OCI-LY1 (cell line): ENCODE data around the gene LYPD6.

Experiments used
- H2AFZ ChIP-seq: fragments of 200-600 bp; sonication (generic), shearing (Covaris generic); 2 replicates; pipeline ENCODE4 v1.6.0; 2014; ENCODE audit warnings: antibody characterized with exemption, mild to moderate bottlenecking, low read length
- H3F3A ChIP-seq: fragments of 200-600 bp; sonication (generic), shearing (Covaris generic); 2 replicates; pipeline ENCODE4 v1.6.0; 2014; ENCODE audit warnings: mild to moderate bottlenecking, antibody characterized with exemption, low read length, moderate library complexity; ENCODE audit not compliant: insufficient read depth
- H3K27ac ChIP-seq: fragments of 200-600 bp; sonication (generic); 2 replicates; pipeline ENCODE4 v1.5.1; 2014; ENCODE audit warnings: low read length, mixed run types, mild to moderate bottlenecking, low read depth; ENCODE audit not compliant: poor library complexity, severe bottlenecking
- H3K27me3 ChIP-seq: fragments of 200-600 bp; sonication (generic); 2 replicates; pipeline ENCODE4 v1.6.0; 2014; ENCODE audit warnings: antibody characterized with exemption, mild to moderate bottlenecking, low read length, moderate library complexity; ENCODE audit not compliant: insufficient read depth
- H3K36me3 ChIP-seq: fragments of 200-600 bp; sonication (generic); 2 replicates; pipeline ENCODE4 v1.6.1; 2014; ENCODE audit warnings: mild to moderate bottlenecking, antibody characterized with exemption, low read length, moderate library complexity, mixed read lengths; ENCODE audit not compliant: insufficient read depth
- H3K4me1 ChIP-seq: fragments of 200-600 bp; sonication (generic); 2 replicates; pipeline ENCODE4 v1.5.1; 2014; ENCODE audit warnings: mild to moderate bottlenecking, low read length, moderate library complexity; ENCODE audit not compliant: insufficient read depth, severe bottlenecking
- H3K4me2 ChIP-seq: fragments of 200-600 bp; sonication (generic), shearing (Covaris generic); 2 replicates; pipeline ENCODE4 v1.6.1; 2014; ENCODE audit warnings: low read length
- H3K4me3 ChIP-seq: fragments of 200-600 bp; sonication (generic); 2 replicates; pipeline ENCODE4 v1.5.1; 2014; ENCODE audit warnings: low read length, low read depth, mild to moderate bottlenecking, mixed read lengths; ENCODE audit not compliant: poor library complexity, severe bottlenecking
- H3K79me2 ChIP-seq: fragments of 200-600 bp; shearing (Covaris generic); 2 replicates; pipeline ENCODE4 v1.6.1; 2016; ENCODE audit warnings: mixed run types, low read length, mixed read lengths; ENCODE audit not compliant: insufficient read depth
- H3K9ac ChIP-seq: fragments of 200-600 bp; sonication (generic), shearing (Covaris generic); 2 replicates; pipeline ENCODE4 v1.6.1; 2014; ENCODE audit warnings: mild to moderate bottlenecking, low read length, mixed read lengths
- H3K9me2 ChIP-seq: fragments of 200-600 bp; sonication (generic), shearing (Covaris generic); 2 replicates; pipeline ENCODE4 v1.6.1; 2014; ENCODE audit warnings: low read depth, mild to moderate bottlenecking, low read length, mixed read lengths
- H3K9me3 ChIP-seq: fragments of 200-600 bp; shearing (Covaris generic); 2 replicates; pipeline ENCODE4 v1.6.1; 2014; ENCODE audit warnings: low read length, mixed read lengths
- H4K20me1 ChIP-seq: fragments of 200-600 bp; sonication (generic), shearing (Covaris generic); 2 replicates; pipeline ENCODE4 v1.6.0; 2016; ENCODE audit warnings: mild to moderate bottlenecking, low read length; ENCODE audit not compliant: insufficient read depth
- EZH2 ChIP-seq: fragments of 200-600 bp; sonication (generic), shearing (Covaris generic); IDR thresholded peaks from 2 replicates; pipeline ENCODE4 v1.8.0; 2017; ENCODE audit warnings: borderline replicate concordance, mixed run types, mild to moderate bottlenecking, antibody characterized with exemption, low read length, moderate library complexity, mixed read lengths
- TF ChIP-seq, protein P1 (sequence below): fragments of 200-600 bp; sonication (generic), shearing (Covaris generic); IDR thresholded peaks from 2 replicates; pipeline ENCODE4 v1.5.1; 2017; ENCODE audit warnings: mild to moderate bottlenecking, antibody characterized with exemption, low read length, moderate library complexity, mixed read lengths

The LYPD6 gene

DNA sequence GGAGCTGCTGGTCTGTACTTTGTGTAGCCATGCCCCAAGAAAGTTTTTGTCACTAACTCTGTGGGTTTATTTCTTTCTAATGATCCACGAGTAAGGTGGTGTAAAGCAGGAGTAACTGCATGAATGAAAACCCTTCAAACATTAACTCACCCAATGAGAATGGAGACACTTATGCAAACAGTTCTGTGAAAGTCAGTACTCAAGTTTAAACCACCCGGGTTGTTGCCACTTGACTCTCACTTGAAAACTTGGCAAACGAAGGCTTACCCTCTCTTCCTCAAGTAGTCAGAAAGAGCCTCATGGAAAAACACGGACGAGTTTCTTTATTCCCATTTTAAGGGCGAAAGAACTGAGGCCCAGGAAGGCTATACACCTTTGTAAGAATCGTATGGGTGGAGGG lies 139.7 kb downstream of the LYPD6 start:
- H3K27ac ChIP-seq = no peak overlapping the region
- H3K9me2 ChIP-seq = no peaks in the 10 kb centered on the region

DNA sequence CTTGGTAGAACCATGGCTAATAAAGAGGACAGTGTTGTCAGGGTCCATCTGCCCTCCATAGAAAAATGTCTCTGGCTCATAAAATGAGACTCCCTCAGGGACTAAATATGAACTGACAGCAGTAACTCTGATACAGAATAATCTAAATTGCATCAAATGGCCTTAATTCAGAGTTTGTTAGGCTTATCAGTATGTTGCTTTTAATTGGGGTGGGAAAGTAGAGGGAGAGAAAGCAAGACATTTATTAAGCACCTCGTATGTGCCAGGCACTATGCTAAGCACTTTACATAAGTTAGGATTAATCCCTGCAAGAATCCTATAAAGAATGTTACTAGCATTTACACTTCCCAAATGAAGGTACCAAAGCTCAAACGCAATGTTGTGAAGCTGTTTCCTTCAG lies 142.0 kb downstream of the LYPD6 start:
- Histone ChIP-seq H4K20me1 (no peaks in the 10 kb centered on the region), H3F3A (no peaks in the 10 kb centered on the region), H3K9me2 (no peaks in the 10 kb centered on the region), H3K79me2 (no peaks in the 10 kb centered on the region), H3K9ac (no peak overlapping the region), H3K27ac (no peak overlapping the region), H3K4me2 (no peak overlapping the region), H3K4me3 (no peak overlapping the region), H3K27me3 (no peaks in the 10 kb centered on the region), H3K36me3 (no peaks in the 10 kb centered on the region), H3K9me3 (no peaks in the 10 kb centered on the region), H3K4me1 (no peaks in the 10 kb centered on the region), H2AFZ (no peak overlapping the region)
- no peak for TF ChIP-seq EZH2
- TF ChIP-seq, protein P1, sequence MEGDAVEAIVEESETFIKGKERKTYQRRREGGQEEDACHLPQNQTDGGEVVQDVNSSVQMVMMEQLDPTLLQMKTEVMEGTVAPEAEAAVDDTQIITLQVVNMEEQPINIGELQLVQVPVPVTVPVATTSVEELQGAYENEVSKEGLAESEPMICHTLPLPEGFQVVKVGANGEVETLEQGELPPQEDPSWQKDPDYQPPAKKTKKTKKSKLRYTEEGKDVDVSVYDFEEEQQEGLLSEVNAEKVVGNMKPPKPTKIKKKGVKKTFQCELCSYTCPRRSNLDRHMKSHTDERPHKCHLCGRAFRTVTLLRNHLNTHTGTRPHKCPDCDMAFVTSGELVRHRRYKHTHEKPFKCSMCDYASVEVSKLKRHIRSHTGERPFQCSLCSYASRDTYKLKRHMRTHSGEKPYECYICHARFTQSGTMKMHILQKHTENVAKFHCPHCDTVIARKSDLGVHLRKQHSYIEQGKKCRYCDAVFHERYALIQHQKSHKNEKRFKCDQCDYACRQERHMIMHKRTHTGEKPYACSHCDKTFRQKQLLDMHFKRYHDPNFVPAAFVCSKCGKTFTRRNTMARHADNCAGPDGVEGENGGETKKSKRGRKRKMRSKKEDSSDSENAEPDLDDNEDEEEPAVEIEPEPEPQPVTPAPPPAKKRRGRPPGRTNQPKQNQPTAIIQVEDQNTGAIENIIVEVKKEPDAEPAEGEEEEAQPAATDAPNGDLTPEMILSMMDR = no peak

More for the DNA sequence above, 139.7 kb downstream of the LYPD6 start:
- TF ChIP-seq, protein P1 = no peak
- no peak for TF ChIP-seq EZH2
- no peak overlapping the region for H2AFZ ChIP-seq
- no peaks in the 10 kb centered on the region for H3F3A ChIP-seq
- no peaks in the 10 kb centered on the region for H3K9me3 ChIP-seq
- no peak overlapping the region for H3K4me2 ChIP-seq
- no peak overlapping the region for H3K4me3 ChIP-seq
- no peaks in the 10 kb centered on the region for H4K20me1 ChIP-seq
- no peaks in the 10 kb centered on the region for H3K79me2 ChIP-seq
- H3K27me3 ChIP-seq = no peaks in the 10 kb centered on the region
- H3K4me1 ChIP-seq = no peaks in the 10 kb centered on the region
- H3K36me3 ChIP-seq = no peaks in the 10 kb centered on the region
- H3K9ac ChIP-seq = no peak overlapping the region

DNA sequence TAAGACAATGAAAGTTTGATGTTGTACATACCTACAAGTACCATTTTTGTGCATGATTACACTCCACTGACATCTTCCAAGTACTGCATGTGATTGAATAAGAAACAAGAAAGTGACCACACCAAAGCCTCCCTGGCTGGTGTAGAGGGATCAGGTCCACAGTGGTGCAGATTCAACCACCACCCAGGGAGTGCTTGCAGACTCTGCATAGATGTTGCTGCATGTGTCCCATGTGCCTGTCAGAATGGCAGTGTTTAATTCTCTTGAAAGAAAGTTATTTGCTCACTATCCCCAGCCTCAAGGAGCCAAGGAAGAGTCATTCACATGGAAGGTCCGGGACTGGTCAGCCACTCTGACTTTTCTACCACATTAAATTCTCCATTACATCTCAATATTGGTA lies 142.7 kb downstream of the LYPD6 start:
- H3K9me2 ChIP-seq = no peaks in the 10 kb centered on the region
- H3K4me3 ChIP-seq = no peak overlapping the region
- H3K9me3 ChIP-seq = no peaks in the 10 kb centered on the region
- no peaks in the 10 kb centered on the region for H3K79me2 ChIP-seq
- no peak overlapping the region for H2AFZ ChIP-seq
- no peaks in the 10 kb centered on the region for H3K4me1 ChIP-seq
- no peaks in the 10 kb centered on the region for H4K20me1 ChIP-seq
- TF ChIP-seq, protein P1 = no peak
- TF ChIP-seq EZH2 = no peak
- H3K36me3 ChIP-seq = no peaks in the 10 kb centered on the region
- H3K27ac ChIP-seq = no peak overlapping the region
- no peak overlapping the region for H3K9ac ChIP-seq
- H3K4me2 ChIP-seq = no peak overlapping the region
- H3F3A ChIP-seq = no peaks in the 10 kb centered on the region
- no peaks in the 10 kb centered on the region for H3K27me3 ChIP-seq
